HepG2 (cell line): ENCODE measurements around the gene TCAIM. TPM values are rescaled to one million over a fixed set of nuclear protein-coding genes. Genes with fewer than 3 reads are reported as not detected.

ENCODE experiments used
- FOXM1 ChIP-seq: sonication (generic); formaldehyde crosslinking; IDR thresholded peaks from 2 replicates; pipeline ENCODE4 v1.5.0; 2020; ENCODE audit warnings: missing genetic modification reagents
- GRHL1 ChIP-seq: sonication (generic); formaldehyde crosslinking; conservative IDR thresholded peaks from 2 replicates; pipeline ENCODE4 v1.8.0; 2022; ENCODE audit warnings: missing genetic modification reagents
- JUNB ChIP-seq: sonication (generic); formaldehyde crosslinking; IDR thresholded peaks from 2 replicates; pipeline ENCODE4 v1.8.0; 2022; ENCODE audit warnings: missing genetic modification reagents, mild to moderate bottlenecking, borderline replicate concordance
- MXD4 ChIP-seq: IDR thresholded peaks from 2 replicates; pipeline ENCODE4 v1.6.1; 2016; ENCODE audit warnings: mild to moderate bottlenecking, missing biosample characterization, missing genetic modification reagents
- NFE2L2 ChIP-seq: fragments of 150-350 bp; IDR thresholded peaks from 2 replicates; pipeline ENCODE4 v1.6.1; 2014; ENCODE audit warnings: low read length
- ONECUT2 ChIP-seq: sonication (generic); formaldehyde crosslinking; IDR thresholded peaks from 2 replicates; pipeline ENCODE4 v1.4.0; 2020; ENCODE audit warnings: missing genetic modification reagents
- PBX3 ChIP-seq: sonication (generic); formaldehyde crosslinking; IDR thresholded peaks from 2 replicates; pipeline ENCODE4 v1.8.1; 2023; ENCODE audit warnings: missing genetic modification reagents, inconsistent platforms, borderline replicate concordance
- POGZ ChIP-seq: sonication (generic); formaldehyde crosslinking; IDR thresholded peaks from 2 replicates; pipeline ENCODE4 v1.4.0; 2020; ENCODE audit warnings: mild to moderate bottlenecking, missing genetic modification reagents
- PREB ChIP-seq: sonication (generic); formaldehyde crosslinking; IDR thresholded peaks from 2 replicates; pipeline ENCODE4 v1.4.0; 2020; ENCODE audit warnings: missing genetic modification reagents
- SMARCE1 ChIP-seq: fragments of 450-650 bp; IDR thresholded peaks from 2 replicates; pipeline ENCODE4 v1.6.1; 2017; ENCODE audit warnings: borderline replicate concordance
- SP4 ChIP-seq: sonication (generic); formaldehyde crosslinking; IDR thresholded peaks from 2 replicates; pipeline ENCODE4 v1.8.1; 2023; ENCODE audit warnings: mild to moderate bottlenecking, missing genetic modification reagents
- TOE1 ChIP-seq: sonication (generic); formaldehyde crosslinking; IDR thresholded peaks from 2 replicates; pipeline ENCODE4 v1.4.0; 2020; ENCODE audit warnings: mild to moderate bottlenecking, missing genetic modification reagents
- YY1 ChIP-seq: IDR thresholded peaks from 2 replicates; pipeline ENCODE4 v1.6.1; 2011; ENCODE audit warnings: low read length, low read depth, moderate library complexity, mild to moderate bottlenecking; ENCODE audit not compliant: insufficient read depth, insufficient replicate concordance
- ZNF253 ChIP-seq: sonication (generic); formaldehyde crosslinking; IDR thresholded peaks from 2 replicates; pipeline ENCODE4 v1.8.0; 2022; ENCODE audit warnings: mild to moderate bottlenecking, missing genetic modification reagents, borderline replicate concordance
- ZNF3 ChIP-seq: IDR thresholded peaks from 2 replicates; pipeline ENCODE4 v1.7.0; 2017; ENCODE audit warnings: inconsistent platforms
- ZNF335 ChIP-seq: sonication (generic); formaldehyde crosslinking; IDR thresholded peaks from 2 replicates; pipeline ENCODE4 v1.4.0; 2020; ENCODE audit warnings: missing genetic modification reagents
- ZNF512B ChIP-seq: sonication (generic); formaldehyde crosslinking; IDR thresholded peaks from 2 replicates; pipeline ENCODE4 v1.5.1; 2020; ENCODE audit warnings: missing genetic modification reagents, mild to moderate bottlenecking, borderline replicate concordance
- ZNF557 ChIP-seq: sonication (generic); formaldehyde crosslinking; IDR thresholded peaks from 2 replicates; pipeline ENCODE4 v1.4.0; 2020; ENCODE audit warnings: missing genetic modification reagents
- ZNF639 ChIP-seq: conservative IDR thresholded peaks from 2 replicates; pipeline ENCODE4 v1.6.1; 2018; ENCODE audit warnings: missing genetic modification reagents
- ZNF672 ChIP-seq: sonication (generic); formaldehyde crosslinking; IDR thresholded peaks from 2 replicates; pipeline ENCODE4 v1.8.1; 2022; ENCODE audit warnings: missing genetic modification reagents
- ZNF841 ChIP-seq: sonication (generic); formaldehyde crosslinking; IDR thresholded peaks from 2 replicates; pipeline ENCODE4 v1.8.1; 2023; ENCODE audit warnings: missing genetic modification reagents, borderline replicate concordance
- ZSCAN12 ChIP-seq: sonication (generic); formaldehyde crosslinking; IDR thresholded peaks from 2 replicates; pipeline ENCODE4 v1.9.0; 2021; ENCODE audit warnings: mild to moderate bottlenecking, missing genetic modification reagents
- polyA plus RNA-seq, 8 experiments: library from polyadenylated mRNA; depleted of rRNA in 3 of 8; stranded (reverse) in 7 of 8; unstranded in 1 of 8; fragments of >200 nt; fragmentation: Illumina TruSeq in 4 of 8; extraction: Trizol in 4 of 8; gene quantifications; 2 replicates each; pipeline versions ENCODE4 v1.2.1 to v1.2.3, GENCODE V29; 2011 to 2016; ENCODE audit warnings: low read depth in 4 of 8, missing spikeins in 1 of 8, mixed read lengths in 1 of 8; ENCODE audit not compliant: insufficient read depth in 1 of 8
- total RNA-seq, 5 experiments: library from RNA; depleted of rRNA; stranded (reverse); fragments of >200 nt; fragmentation: Illumina TruSeq; extraction: Trizol; gene quantifications; 2 replicates each; pipeline ENCODE4 v1.2.3, GENCODE V29; 2016; ENCODE audit warnings: low read depth in 1 of 5

TCAIM gene
- total and polyA plus RNA-seq, 2 of the 13 experiments (the other 11 are each of a cell fraction or from before 2014, with no cell fraction given): 16.9 to 22.6 TPM

- TF ChIP-seq GRHL1 (CRISPR knock-in tag): no peak
- peak; percentile 82; the same call in 1 of the 2 replicates for TF ChIP-seq JUNB
- no peak for TF ChIP-seq YY1
- TF ChIP-seq ZNF841 (CRISPR knock-in tag): peak; percentile 98
- peak; percentile 86 for TF ChIP-seq MXD4 (CRISPR knock-in tag)
- peak; percentile 88 for TF ChIP-seq ZNF639
- no peak for TF ChIP-seq PREB
- peak; percentile 99; the same call in 1 of the 2 replicates for TF ChIP-seq ZNF512B (CRISPR knock-in tag)
- TF ChIP-seq SMARCE1: no peak
- TF ChIP-seq SP4 (CRISPR knock-in tag): peak; percentile 95
- TF ChIP-seq ZNF672 (CRISPR knock-in tag): peak; percentile 87; the same call in 1 of the 2 replicates
- TF ChIP-seq PBX3: no peak; the same call in 1 of the 2 replicates
- TF ChIP-seq ONECUT2 (CRISPR knock-in tag): peak; percentile 29; the same call in 1 of the 2 replicates
- peak; percentile 83 for TF ChIP-seq ZSCAN12 (CRISPR knock-in tag)
- TF ChIP-seq NFE2L2: no peak
- TF ChIP-seq ZNF335 (CRISPR knock-in tag): peak; percentile 86
- TF ChIP-seq POGZ (CRISPR knock-in tag): peak; percentile 93
- peak; percentile 30 for TF ChIP-seq ZNF557
- peak; percentile 68; the same call in 1 of the 2 replicates for TF ChIP-seq FOXM1 (CRISPR knock-in tag)
- TF ChIP-seq ZNF3 (CRISPR knock-in tag): no peak
- peak; percentile 98 for TF ChIP-seq ZNF253
- no peak; the same call in 1 of the 2 replicates for TF ChIP-seq TOE1 (CRISPR knock-in tag)
Measured at GRCh38 chr3:44338010-44338827, at the start of gene TCAIM (continued).
